ENCODE data around the gene VTCN1.

VTCN1 gene

GRCh38 chr1:117225931-117226330, 15.2 kb upstream of the VTCN1 start:
- no peaks in the 10 kb centered on the region for H3K36me3 ChIP-seq (replicated peaks; ENCODE audit: insufficient read depth, low read length)
- no peak overlapping the region for H3K27ac ChIP-seq (ENCODE audit: low read length)
- no peak overlapping the region for H3K4me2 ChIP-seq (ENCODE audit: low read depth, low read length)
- no peak for TF ChIP-seq EZH2phosphoT487 (IDR thresholded peaks at IDR 0.05; ENCODE audit: low read length)
- TF ChIP-seq EZH2 (optimal IDR thresholded peaks at IDR 0.05; ENCODE audit: low read depth, low read length), result no peak
- no peak for TF ChIP-seq CTCF (IDR thresholded peaks at IDR 0.05; ENCODE audit: low read length)
- H3K9me3 ChIP-seq (replicated peaks; ENCODE audit: insufficient read depth, low read length), result no peaks in the 10 kb centered on the region
- no peaks in the 10 kb centered on the region for H3F3A ChIP-seq (ENCODE audit: insufficient read depth, low read length)
- H3K9ac ChIP-seq (ENCODE audit: low read length), result no peak overlapping the region
- H4K20me1 ChIP-seq (ENCODE audit: insufficient read depth, low read length), result no peaks in the 10 kb centered on the region
- DNase-seq, result no peak
- no peaks in the 10 kb centered on the region for H3K4me1 ChIP-seq (ENCODE audit: low read length)
- H3K27me3 ChIP-seq (replicated peaks; ENCODE audit: insufficient read depth, low read length), result no peaks in the 10 kb centered on the region
- no peak overlapping the region for H2AFZ ChIP-seq (ENCODE audit: low read length)
- no peaks in the 10 kb centered on the region for H3K9me2 ChIP-seq (replicated peaks; ENCODE audit: insufficient read depth, low read length)
- no peaks in the 10 kb centered on the region for H3K79me2 ChIP-seq (ENCODE audit: low read length)
- H3K4me3 ChIP-seq (ENCODE audit: low read length), result no peak overlapping the region

GRCh38 chr1:117216718-117217117, 6.0 kb upstream of the VTCN1 start:
- no peak overlapping the region for H3K4me2 ChIP-seq (ENCODE audit: low read depth, low read length)
- no peaks in the 10 kb centered on the region for H3F3A ChIP-seq (ENCODE audit: insufficient read depth, low read length)
- H3K79me2 ChIP-seq (ENCODE audit: low read length), result no peaks in the 10 kb centered on the region
- no peak overlapping the region for H3K4me3 ChIP-seq (ENCODE audit: low read length)
- no peak for TF ChIP-seq CTCF (IDR thresholded peaks at IDR 0.05; ENCODE audit: low read length)
- no peak for TF ChIP-seq EZH2 (optimal IDR thresholded peaks at IDR 0.05; ENCODE audit: low read depth, low read length)
- TF ChIP-seq EZH2phosphoT487 (IDR thresholded peaks at IDR 0.05; ENCODE audit: low read length), result no peak
- H3K27ac ChIP-seq (ENCODE audit: low read length), result no peak overlapping the region
- H2AFZ ChIP-seq (ENCODE audit: low read length), result no peak overlapping the region
- H3K36me3 ChIP-seq (replicated peaks; ENCODE audit: insufficient read depth, low read length), result no peaks in the 10 kb centered on the region
- H3K9me2 ChIP-seq (replicated peaks; ENCODE audit: insufficient read depth, low read length), result no peaks in the 10 kb centered on the region
- H3K27me3 ChIP-seq (replicated peaks; ENCODE audit: insufficient read depth, low read length), result no peaks in the 10 kb centered on the region
- H3K9ac ChIP-seq (ENCODE audit: low read length), result no peak overlapping the region
- H4K20me1 ChIP-seq (ENCODE audit: insufficient read depth, low read length), result no peaks in the 10 kb centered on the region
- DNase-seq, result no peak
- H3K4me1 ChIP-seq (ENCODE audit: low read length), result no peaks in the 10 kb centered on the region
- no peaks in the 10 kb centered on the region for H3K9me3 ChIP-seq (replicated peaks; ENCODE audit: insufficient read depth, low read length)

- H3F3A ChIP-seq (ENCODE audit: insufficient read depth, low read length), result no peaks in the 10 kb centered on the region
- H3K36me3 ChIP-seq (replicated peaks; ENCODE audit: insufficient read depth, low read length), result no peaks in the 10 kb centered on the region
- H3K27ac ChIP-seq (ENCODE audit: low read length), result no peak overlapping the region
- no peak for DNase-seq
- H3K9me3 ChIP-seq (replicated peaks; ENCODE audit: insufficient read depth, low read length), result no peaks in the 10 kb centered on the region
- H3K4me2 ChIP-seq (ENCODE audit: low read depth, low read length), result no peak overlapping the region
- no peak overlapping the region for H3K9ac ChIP-seq (ENCODE audit: low read length)
- H3K9me2 ChIP-seq (replicated peaks; ENCODE audit: insufficient read depth, low read length), result no peaks in the 10 kb centered on the region
- H3K27me3 ChIP-seq (replicated peaks; ENCODE audit: insufficient read depth, low read length), result no peaks in the 10 kb centered on the region
- H4K20me1 ChIP-seq (ENCODE audit: insufficient read depth, low read length), result no peaks in the 10 kb centered on the region
- H3K4me1 ChIP-seq (ENCODE audit: low read length), result no peaks in the 10 kb centered on the region
- H3K4me3 ChIP-seq (ENCODE audit: low read length), result no peak overlapping the region
- H3K79me2 ChIP-seq (ENCODE audit: low read length), result no peaks in the 10 kb centered on the region
- no peak overlapping the region for H2AFZ ChIP-seq (ENCODE audit: low read length)
- TF ChIP-seq EZH2 (optimal IDR thresholded peaks at IDR 0.05; ENCODE audit: low read depth, low read length), result no peak
- no peak for TF ChIP-seq EZH2phosphoT487 (IDR thresholded peaks at IDR 0.05; ENCODE audit: low read length)
- no peak for TF ChIP-seq CTCF (IDR thresholded peaks at IDR 0.05; ENCODE audit: low read length)
These were observed 5.2 kb upstream of the VTCN1 start for GRCh38 chr1:117215733-117216462.
